Activated T-cell treated with anti-CD3 and anti-CD28 coated beads, Interleukin-2, amount 50 U/mL, for 24 hours (primary cell): ENCODE measurements around the gene UST.
A peak's percentile ranks its signal among the peaks of the same experiment; 100 is the strongest.
"Not testable (repeated sequence)": the region's sequence is repeated elsewhere in the genome, so short reads cannot be mapped to it uniquely, and the experiment has no call there.

Experiments used
- DNase-seq: peaks from one replicate; pipeline ENCODE4 v3.0.0-alpha.2; 2020
- H3K27ac Mint-ChIP-seq: 2 replicates; pipeline ENCODE4 v1.8.0; 2020; ENCODE audit warnings: mild to moderate bottlenecking, mixed read lengths
- H3K27me3 Mint-ChIP-seq: 2 replicates; pipeline ENCODE4 v1.8.0; 2020; ENCODE audit warnings: mixed read lengths
- H3K36me3 Mint-ChIP-seq: 2 replicates; pipeline ENCODE4 v1.8.0; 2020; ENCODE audit warnings: low read depth, mixed read lengths
- H3K4me1 Mint-ChIP-seq: 2 replicates; pipeline ENCODE4 v1.8.0; 2020; ENCODE audit warnings: low read depth, mixed read lengths
- H3K4me3 Mint-ChIP-seq: 2 replicates; pipeline ENCODE4 v1.8.0; 2020; ENCODE audit warnings: mild to moderate bottlenecking, moderate library complexity, mixed read lengths
- H3K9me3 Mint-ChIP-seq: 2 replicates; pipeline ENCODE4 v1.8.0; 2020; ENCODE audit warnings: mixed read lengths

UST gene

GRCh38 chr6:148864941-148865340 lies 118.1 kb downstream of the UST start:
- peaks cover 28% of the 10 kb centered on the region for H3K4me1 Mint-ChIP-seq
- no peak overlapping the region for H3K27ac Mint-ChIP-seq
- H3K9me3 Mint-ChIP-seq: peaks cover 8% of the 10 kb centered on the region
- H3K4me3 Mint-ChIP-seq: no peak overlapping the region
- DNase-seq: no peak
- no peaks in the 10 kb centered on the region for H3K36me3 Mint-ChIP-seq
- H3K27me3 Mint-ChIP-seq: no peaks in the 10 kb centered on the region

- Mint-ChIP-seq H3K4me1 (peaks cover 30% of the 10 kb centered on the region), H3K9me3 (peaks cover 4% of the 10 kb centered on the region), H3K36me3 (no peaks in the 10 kb centered on the region), H3K27ac (no peak overlapping the region), H3K27me3 (no peaks in the 10 kb centered on the region), H3K4me3 (no peak overlapping the region)
- no peak for DNase-seq
These were observed 119.9 kb downstream of the UST start for GRCh38 chr6:148866657-148867268.

GRCh38 chr6:148867862-148868261 lies 121.0 kb downstream of the UST start:
- H3K27me3 Mint-ChIP-seq: no peaks in the 10 kb centered on the region
- DNase-seq: no peak
- H3K4me1 Mint-ChIP-seq: peaks cover 30% of the 10 kb centered on the region
- H3K9me3 Mint-ChIP-seq: peaks cover 3% of the 10 kb centered on the region
- peak overlapping the region; percentile 78 for H3K27ac Mint-ChIP-seq
- no peaks in the 10 kb centered on the region for H3K36me3 Mint-ChIP-seq
- H3K4me3 Mint-ChIP-seq: no peak overlapping the region

GRCh38 chr6:148868314-148868713 lies 121.5 kb downstream of the UST start:
- Mint-ChIP-seq H3K27ac (peak overlapping the region; percentile 78), H3K4me3 (no peak overlapping the region)

GRCh38 chr6:148868901-148869300 lies 122.1 kb downstream of the UST start:
- Mint-ChIP-seq H3K27ac (peak overlapping the region; percentile 78), H3K4me3 (no peak overlapping the region), H3K4me1 (peaks cover 30% of the 10 kb centered on the region), H3K36me3 (no peaks in the 10 kb centered on the region), H3K9me3 (peaks cover 3% of the 10 kb centered on the region), H3K27me3 (no peaks in the 10 kb centered on the region)
- no peak for DNase-seq

More at GRCh38 chr6:148868314-148868713, 121.5 kb downstream of the UST start:
- Mint-ChIP-seq H3K36me3 (no peaks in the 10 kb centered on the region), H3K27me3 (no peaks in the 10 kb centered on the region), H3K9me3 (peaks cover 3% of the 10 kb centered on the region), H3K4me1 (peaks cover 30% of the 10 kb centered on the region)
- DNase-seq: no peak

- no peak for DNase-seq
- Mint-ChIP-seq H3K9me3 (peaks cover 3% of the 10 kb centered on the region), H3K4me3 (no peak overlapping the region), H3K27me3 (no peaks in the 10 kb centered on the region), H3K4me1 (peaks cover 30% of the 10 kb centered on the region), H3K36me3 (no peaks in the 10 kb centered on the region), H3K27ac (no peak overlapping the region)
These were observed 122.8 kb downstream of the UST start for GRCh38 chr6:148869585-148869984.

GRCh38 chr6:148873154-148873553 lies 126.3 kb downstream of the UST start:
- no peak overlapping the region for H3K27ac Mint-ChIP-seq
- H3K4me3 Mint-ChIP-seq: no peak overlapping the region
- no peak for DNase-seq
- peaks cover 16% of the 10 kb centered on the region for H3K4me1 Mint-ChIP-seq
- no peaks in the 10 kb centered on the region for H3K27me3 Mint-ChIP-seq
- H3K36me3 Mint-ChIP-seq: no peaks in the 10 kb centered on the region
- no peaks in the 10 kb centered on the region for H3K9me3 Mint-ChIP-seq

- Mint-ChIP-seq H3K4me1 (peaks cover 9% of the 10 kb centered on the region), H3K27ac (no peak overlapping the region), H3K4me3 (no peak overlapping the region), H3K36me3 (no peaks in the 10 kb centered on the region), H3K27me3 (no peaks in the 10 kb centered on the region), H3K9me3 (no peaks in the 10 kb centered on the region)
- DNase-seq: no peak
These were observed 127.0 kb downstream of the UST start for GRCh38 chr6:148873868-148874267.

- Mint-ChIP-seq H3K9me3 (no peaks in the 10 kb centered on the region), H3K36me3 (no peaks in the 10 kb centered on the region), H3K27me3 (no peaks in the 10 kb centered on the region), H3K4me3 (no peak overlapping the region), H3K4me1 (peaks cover 2% of the 10 kb centered on the region), H3K27ac (no peak overlapping the region)
- no peak for DNase-seq
These were observed 128.0 kb downstream of the UST start for GRCh38 chr6:148874698-148875293.

- H3K27ac Mint-ChIP-seq: no peak overlapping the region
- no peaks in the 10 kb centered on the region for H3K9me3 Mint-ChIP-seq
- H3K36me3 Mint-ChIP-seq: no peaks in the 10 kb centered on the region
- no peak overlapping the region for H3K4me3 Mint-ChIP-seq
- DNase-seq: no peak
- H3K4me1 Mint-ChIP-seq: peaks cover 6% of the 10 kb centered on the region
- H3K27me3 Mint-ChIP-seq: no peaks in the 10 kb centered on the region
These were observed 131.9 kb downstream of the UST start for GRCh38 chr6:148878683-148879082.

- H3K27ac Mint-ChIP-seq, H3K4me1 Mint-ChIP-seq, DNase-seq, H3K4me3 Mint-ChIP-seq, H3K36me3 Mint-ChIP-seq, H3K27me3 Mint-ChIP-seq, H3K9me3 Mint-ChIP-seq: not testable (repeated sequence)
These were observed 133.9 kb downstream of the UST start for GRCh38 chr6:148880742-148881141.

GRCh38 chr6:148881593-148882311 lies 134.9 kb downstream of the UST start:
- no peaks in the 10 kb centered on the region for H3K36me3 Mint-ChIP-seq
- H3K4me3 Mint-ChIP-seq: no peak overlapping the region
- H3K27ac Mint-ChIP-seq: no peak overlapping the region
- DNase-seq: no peak
- H3K27me3 Mint-ChIP-seq: no peaks in the 10 kb centered on the region
- no peaks in the 10 kb centered on the region for H3K9me3 Mint-ChIP-seq
- H3K4me1 Mint-ChIP-seq: peaks cover 6% of the 10 kb centered on the region

GRCh38 chr6:148883270-148883669 lies 136.4 kb downstream of the UST start:
- Mint-ChIP-seq H3K9me3 (no peaks in the 10 kb centered on the region), H3K27ac (no peak overlapping the region), H3K27me3 (no peaks in the 10 kb centered on the region), H3K4me1 (peaks cover 6% of the 10 kb centered on the region), H3K4me3 (no peak overlapping the region), H3K36me3 (no peaks in the 10 kb centered on the region)
- DNase-seq: no peak

- no peaks in the 10 kb centered on the region for H3K27me3 Mint-ChIP-seq
- H3K4me1 Mint-ChIP-seq: peaks cover 6% of the 10 kb centered on the region
- no peak for DNase-seq
These were observed 137.6 kb downstream of the UST start for GRCh38 chr6:148884461-148884860.

GRCh38 chr6:148885136-148885865 lies 138.5 kb downstream of the UST start:
- no peak for DNase-seq
- no peak overlapping the region for H3K4me3 Mint-ChIP-seq
- H3K27me3 Mint-ChIP-seq: no peaks in the 10 kb centered on the region
- H3K9me3 Mint-ChIP-seq: no peaks in the 10 kb centered on the region
- peaks cover 6% of the 10 kb centered on the region for H3K4me1 Mint-ChIP-seq
- no peak overlapping the region for H3K27ac Mint-ChIP-seq
- H3K36me3 Mint-ChIP-seq: no peaks in the 10 kb centered on the region

More at GRCh38 chr6:148884461-148884860, 137.6 kb downstream of the UST start:
- no peak overlapping the region for H3K27ac Mint-ChIP-seq
- no peaks in the 10 kb centered on the region for H3K36me3 Mint-ChIP-seq
- H3K9me3 Mint-ChIP-seq: no peaks in the 10 kb centered on the region
- H3K4me3 Mint-ChIP-seq: no peak overlapping the region
